Stimulated activated naive CD8-positive, alpha-beta T cell treated with anti-CD3 and anti-CD28 coated beads, Interleukin-15, amount 100 ng/mL, for 72 hours (primary cell): ENCODE measurements around the gene KIZ.
"Not testable (repeated sequence)": the region's sequence is repeated elsewhere in the genome, so short reads cannot be mapped to it uniquely, and the experiment has no call there.

Experiments used
- ATAC-seq: fragments of 150-1000 bp; cut with Tn5 transposase; 2 replicates; pipeline ENCODE4 v1.10.0; 2021; ENCODE audit warnings: mild to moderate bottlenecking, moderate library complexity
- DNase-seq, 2 donors: peaks; one replicate each; pipeline ENCODE4 v3.0.0; 2021 to 2022
- H3K27ac Mint-ChIP-seq, 2 donors: one replicate each; pipeline ENCODE4 v1.8.0; 2022; ENCODE audit warnings: mild to moderate bottlenecking in 2 of 2, mixed read lengths in 2 of 2, moderate library complexity in 2 of 2
- H3K27me3 Mint-ChIP-seq: one replicate; pipeline ENCODE4 v1.8.0; 2022; ENCODE audit warnings: mixed read lengths
- H3K4me1 Mint-ChIP-seq: one replicate; pipeline ENCODE4 v1.8.0; 2022; ENCODE audit warnings: mild to moderate bottlenecking, mixed read lengths
- H3K4me3 Mint-ChIP-seq, 2 donors: one replicate each; pipeline ENCODE4 v1.8.0; 2022; ENCODE audit warnings: mild to moderate bottlenecking in 2 of 2, mixed read lengths in 2 of 2, moderate library complexity in 1 of 2
- H3K9me3 Mint-ChIP-seq, 2 donors: one replicate each; pipeline ENCODE4 v1.8.0; 2022; ENCODE audit warnings: mixed read lengths in 2 of 2

The KIZ gene

GRCh38 chr20:21235484-21236445 lies 109.9 kb downstream of the KIZ start:
- Mint-ChIP-seq H3K4me3 (no peak overlapping the region), H3K9me3 (no peaks in the 10 kb centered on the region), H3K27me3 (no peaks in the 10 kb centered on the region), H3K4me1 (peaks cover 5% of the 10 kb centered on the region), H3K27ac (no peak overlapping the region)
- peak; percentile 54 to 62 for DNase-seq
- peak; percentile 66 for ATAC-seq

GRCh38 chr20:21237956-21238799 lies 112.3 kb downstream of the KIZ start:
- H3K4me1 Mint-ChIP-seq, result peaks cover 5% of the 10 kb centered on the region
- ATAC-seq (no peak), DNase-seq (no peak)
- H3K4me3 Mint-ChIP-seq, result no peak overlapping the region
- H3K9me3 Mint-ChIP-seq, result no peaks in the 10 kb centered on the region
- H3K27ac Mint-ChIP-seq, result no peak overlapping the region
- no peaks in the 10 kb centered on the region for H3K27me3 Mint-ChIP-seq

GRCh38 chr20:21238818-21239536 lies 113.1 kb downstream of the KIZ start:
- no peak for DNase-seq
- Mint-ChIP-seq H3K27me3 (no peaks in the 10 kb centered on the region), H3K4me3 (no peak overlapping the region), H3K4me1 (peaks cover 5% of the 10 kb centered on the region), H3K9me3 (no peaks in the 10 kb centered on the region), H3K27ac (no peak overlapping the region)
- no peak for ATAC-seq

- H3K27ac Mint-ChIP-seq, result no peak overlapping the region
- H3K27me3 Mint-ChIP-seq, result no peaks in the 10 kb centered on the region
- DNase-seq (no peak), ATAC-seq (no peak)
- no peak overlapping the region for H3K4me3 Mint-ChIP-seq
- H3K9me3 Mint-ChIP-seq, result no peaks in the 10 kb centered on the region
- H3K4me1 Mint-ChIP-seq, result peaks cover 5% of the 10 kb centered on the region
Observed at GRCh38 chr20:21240394-21240793, 114.5 kb downstream of the KIZ start.

GRCh38 chr20:21241406-21241805 lies 115.5 kb downstream of the KIZ start:
- H3K27ac Mint-ChIP-seq, result no peak overlapping the region
- DNase-seq, result no peak
- no peak overlapping the region for H3K4me3 Mint-ChIP-seq
- no peaks in the 10 kb centered on the region for H3K27me3 Mint-ChIP-seq
- H3K4me1 Mint-ChIP-seq, result no peaks in the 10 kb centered on the region
- no peak for ATAC-seq
- no peaks in the 10 kb centered on the region for H3K9me3 Mint-ChIP-seq

GRCh38 chr20:21243811-21244210 lies 117.9 kb downstream of the KIZ start:
- Mint-ChIP-seq H3K4me3 (no peak overlapping the region), H3K4me1 (no peaks in the 10 kb centered on the region), H3K27me3 (no peaks in the 10 kb centered on the region), H3K9me3 (no peaks in the 10 kb centered on the region), H3K27ac (no peak overlapping the region)
- ATAC-seq, result no peak
- DNase-seq, result no peak

GRCh38 chr20:21244808-21245207 lies 118.9 kb downstream of the KIZ start:
- no peaks in the 10 kb centered on the region for H3K27me3 Mint-ChIP-seq
- DNase-seq (no peak), ATAC-seq (no peak)
- no peak overlapping the region for H3K27ac Mint-ChIP-seq
- H3K4me3 Mint-ChIP-seq, result no peak overlapping the region
- H3K9me3 Mint-ChIP-seq, result no peaks in the 10 kb centered on the region
- H3K4me1 Mint-ChIP-seq, result no peaks in the 10 kb centered on the region

GRCh38 chr20:21246161-21246560 lies 120.3 kb downstream of the KIZ start:
- ATAC-seq (no peak), DNase-seq (no peak)
- no peaks in the 10 kb centered on the region for H3K4me1 Mint-ChIP-seq
- H3K27me3 Mint-ChIP-seq, result no peaks in the 10 kb centered on the region
- H3K4me3 Mint-ChIP-seq, result no peak overlapping the region
- H3K27ac Mint-ChIP-seq, result no peak overlapping the region
- H3K9me3 Mint-ChIP-seq, result no peaks in the 10 kb centered on the region

GRCh38 chr20:21247603-21248095 lies 121.8 kb downstream of the KIZ start:
- H3K27ac Mint-ChIP-seq, H3K4me1 Mint-ChIP-seq, ATAC-seq, H3K4me3 Mint-ChIP-seq, DNase-seq, H3K9me3 Mint-ChIP-seq, H3K27me3 Mint-ChIP-seq: not testable (repeated sequence)

- no peak overlapping the region for H3K4me3 Mint-ChIP-seq
- peaks cover 6% of the 10 kb centered on the region for H3K4me1 Mint-ChIP-seq
- no peak for DNase-seq
- no peaks in the 10 kb centered on the region for H3K27me3 Mint-ChIP-seq
- H3K9me3 Mint-ChIP-seq, result no peaks in the 10 kb centered on the region
- H3K27ac Mint-ChIP-seq, result no peak overlapping the region
- peak; percentile 70 for ATAC-seq
Observed at GRCh38 chr20:21251278-21251677, 125.4 kb downstream of the KIZ start.

GRCh38 chr20:21257192-21257591 lies 131.3 kb downstream of the KIZ start:
- ATAC-seq, result no peak
- Mint-ChIP-seq H3K9me3 (no peaks in the 10 kb centered on the region), H3K4me3 (no peak overlapping the region), H3K4me1 (no peaks in the 10 kb centered on the region), H3K27ac (no peak overlapping the region), H3K27me3 (no peaks in the 10 kb centered on the region)
- no peak for DNase-seq

GRCh38 chr20:21258411-21258810 lies 132.5 kb downstream of the KIZ start:
- DNase-seq, result no peak
- H3K27ac Mint-ChIP-seq, result no peak overlapping the region
- no peaks in the 10 kb centered on the region for H3K4me1 Mint-ChIP-seq
- H3K4me3 Mint-ChIP-seq, result no peak overlapping the region
- H3K27me3 Mint-ChIP-seq, result peaks cover 9% of the 10 kb centered on the region
- ATAC-seq, result no peak
- no peaks in the 10 kb centered on the region for H3K9me3 Mint-ChIP-seq

- Mint-ChIP-seq H3K4me1 (no peaks in the 10 kb centered on the region), H3K27me3 (peaks cover 9% of the 10 kb centered on the region), H3K4me3 (no peak overlapping the region), H3K27ac (no peak overlapping the region), H3K9me3 (no peaks in the 10 kb centered on the region)
- no peak for DNase-seq
- ATAC-seq, result no peak
Observed at GRCh38 chr20:21259346-21259745, 133.5 kb downstream of the KIZ start.

- DNase-seq (no peak), ATAC-seq (no peak)
- H3K4me3 Mint-ChIP-seq, result no peak overlapping the region
- no peak overlapping the region for H3K27ac Mint-ChIP-seq
- H3K9me3 Mint-ChIP-seq, result peaks cover 0 to 4% of the 10 kb centered on the region in 2 donors
- H3K27me3 Mint-ChIP-seq, result peaks cover 9% of the 10 kb centered on the region
- H3K4me1 Mint-ChIP-seq, result no peaks in the 10 kb centered on the region
Observed at GRCh38 chr20:21262812-21263211, 136.9 kb downstream of the KIZ start.
